ENCODE data around the gene ELMOD1. TPM values are rescaled to one million over a fixed set of nuclear protein-coding genes. Genes with fewer than 3 reads are reported as not detected.

The ELMOD1 gene
- total and polyA plus RNA-seq, 10 donors = 0.02 TPM; not detected in 9

GRCh38 chr11:107598225-107599139 lies 7.5 kb downstream of the ELMOD1 start:
- peaks cover 0 to 74% (median 18%) of the 10 kb centered on the region in 7 donors for H3K27me3 ChIP-seq (replicated peaks in 1 of 7)
- TF ChIP-seq CTCF (IDR thresholded peaks at IDR 0.05 in 8 of 11, conservative IDR thresholded peaks at IDR 0.05 in 3 of 11) = peak in 2 of 11 experiments; percentile 14 to 47
- no peak for TF ChIP-seq POLR2A (IDR thresholded peaks at IDR 0.05)
- TF ChIP-seq POLR2AphosphoS5 (IDR thresholded peaks at IDR 0.05) = no peak
- no peak overlapping the region for H3K27ac ChIP-seq
- DNase-seq = no peak
- H3K4me1 ChIP-seq = no peaks in the 10 kb centered on the region
- no peaks in the 10 kb centered on the region for H3K9me3 ChIP-seq
- no peak overlapping the region for H3K4me3 ChIP-seq
- WGBS, 5 donors = 58 to 63% (median 61%) methylated on average over 6 of the region's 6 CpGs
- intact Hi-C loops (cut with DNase I; ENCODE audit: low total_unique reads) = no loop called here
- no peaks in the 10 kb centered on the region for H3K36me3 ChIP-seq

GRCh38 chr11:107605061-107606006 lies 14.4 kb downstream of the ELMOD1 start:
- Histone ChIP-seq H3K27me3 (replicated peaks in 1 of 7) (peaks cover 0 to 61% (median 0%) of the 10 kb centered on the region in 7 donors), H3K36me3 (no peaks in the 10 kb centered on the region), H3K9me3 (no peaks in the 10 kb centered on the region), H3K27ac (no peak overlapping the region), H3K4me3 (no peak overlapping the region), H3K4me1 (no peaks in the 10 kb centered on the region)
- 86 to 95% (median 90%) methylated on average over 9 of the region's 9 CpGs for WGBS, 5 donors
- DNase-seq = no peak
- intact Hi-C loops (cut with DNase I; ENCODE audit: low total_unique reads) = no loop called here
- no peak for TF ChIP-seq POLR2A (IDR thresholded peaks at IDR 0.05)
- no peak for TF ChIP-seq POLR2AphosphoS5 (IDR thresholded peaks at IDR 0.05)
- no peak for TF ChIP-seq CTCF (IDR thresholded peaks at IDR 0.05 in 8 of 11, conservative IDR thresholded peaks at IDR 0.05 in 3 of 11)

GRCh38 chr11:107606141-107606540 lies 15.2 kb downstream of the ELMOD1 start:
- no peaks in the 10 kb centered on the region for H3K36me3 ChIP-seq
- H3K4me1 ChIP-seq = no peaks in the 10 kb centered on the region
- 73 to 92% (median 82%) methylated on average over 3 of the region's 3 CpGs for WGBS, 5 donors
- DNase-seq = no peak
- intact Hi-C loops (cut with DNase I; ENCODE audit: low total_unique reads) = no loop called here
- peaks cover 0 to 66% (median 0%) of the 10 kb centered on the region in 7 donors for H3K27me3 ChIP-seq (replicated peaks in 1 of 7)
- no peak for TF ChIP-seq POLR2A (IDR thresholded peaks at IDR 0.05)
- no peak for TF ChIP-seq POLR2AphosphoS5 (IDR thresholded peaks at IDR 0.05)
- no peak for TF ChIP-seq CTCF (IDR thresholded peaks at IDR 0.05 in 8 of 11, conservative IDR thresholded peaks at IDR 0.05 in 3 of 11)
- no peak overlapping the region for H3K27ac ChIP-seq
- no peaks in the 10 kb centered on the region for H3K9me3 ChIP-seq
- no peak overlapping the region for H3K4me3 ChIP-seq

All from spleen (tissue), 11 donors.